HFFc6 (cell line): ENCODE results near the gene ATP6V1D. TPM values are rescaled to one million over a fixed set of nuclear protein-coding genes. Genes with fewer than 3 reads are reported as not detected.

ENCODE experiments used
- DNase-seq: peaks from one replicate; pipeline ENCODE4 v3.0.0-alpha.2; 2018
- H3K27ac Mint-ChIP-seq: 2 replicates; pipeline ENCODE4 v1.8.0; 2020; ENCODE audit warnings: mild to moderate bottlenecking, mixed read lengths
- H3K27me3 Mint-ChIP-seq: 2 replicates; pipeline ENCODE4 v1.8.0; 2021; ENCODE audit warnings: mild to moderate bottlenecking, moderate library complexity, mixed read lengths; ENCODE audit not compliant: insufficient read depth
- H3K36me3 Mint-ChIP-seq: 2 replicates; pipeline ENCODE4 v1.8.0; 2021; ENCODE audit warnings: low read depth, mixed read lengths
- H3K4me1 Mint-ChIP-seq: 2 replicates; pipeline ENCODE4 v1.8.0; 2020; ENCODE audit warnings: low read depth, mixed read lengths
- H3K4me3 Mint-ChIP-seq: 2 replicates; pipeline ENCODE4 v1.8.0; 2020; ENCODE audit warnings: mild to moderate bottlenecking, moderate library complexity, mixed read lengths
- H3K9me3 Mint-ChIP-seq: 2 replicates; pipeline ENCODE4 v1.8.0; 2020; ENCODE audit warnings: mild to moderate bottlenecking, mixed read lengths
- CTCF ChIP-seq: fragments of 200-600 bp; sonication (generic); IDR thresholded peaks from 2 replicates; pipeline ENCODE4 v1.5.0; 2021; ENCODE audit warnings: antibody characterized with exemption, mild to moderate bottlenecking
- total RNA-seq, 6 experiments: library from RNA; stranded (reverse); fragmentation: NEBNext Ultra II Directional; extraction: Animal tissue kit (Norgen Biotek cat#: 25700); gene quantifications; 2 replicates in 1 of 6; 3 replicates in 5 of 6; pipeline ENCODE4 v1.2.3, GENCODE V29; 2021

Gene ATP6V1D
- total RNA-seq, 6 experiments from 2014 or later = 135 to 167 (median 150) TPM

- Mint-ChIP-seq H3K4me3 (no peak overlapping the region), H3K27ac (no peak overlapping the region), H3K27me3 (peaks cover 3% of the 10 kb centered on the region), H3K9me3 (no peaks in the 10 kb centered on the region), H3K36me3 (peaks cover 4% of the 10 kb centered on the region; the same call in 1 of the 2 replicates), H3K4me1 (peaks cover 22% of the 10 kb centered on the region)
- TF ChIP-seq CTCF = no peak
- no peak for DNase-seq
Observed at GRCh38 chr14:67392123-67392522, 32.5 kb upstream of the ATP6V1D start.

GRCh38 chr14:67391268-67391667 lies 31.7 kb upstream of the ATP6V1D start:
- no peak overlapping the region for H3K27ac Mint-ChIP-seq
- H3K9me3 Mint-ChIP-seq = no peaks in the 10 kb centered on the region
- H3K4me1 Mint-ChIP-seq = peaks cover 23% of the 10 kb centered on the region
- H3K4me3 Mint-ChIP-seq = no peak overlapping the region
- peaks cover 4% of the 10 kb centered on the region; the same call in 1 of the 2 replicates for H3K36me3 Mint-ChIP-seq
- TF ChIP-seq CTCF = no peak
- no peak for DNase-seq
- H3K27me3 Mint-ChIP-seq = peaks cover 3% of the 10 kb centered on the region

GRCh38 chr14:67389811-67390534 lies 30.4 kb upstream of the ATP6V1D start:
- Mint-ChIP-seq H3K4me3 (no peak overlapping the region), H3K9me3 (no peaks in the 10 kb centered on the region), H3K27ac (no peak overlapping the region), H3K27me3 (peaks cover 3% of the 10 kb centered on the region), H3K36me3 (peaks cover 9% of the 10 kb centered on the region; the same call in 1 of the 2 replicates), H3K4me1 (peaks cover 27% of the 10 kb centered on the region)
- no peak for TF ChIP-seq CTCF
- DNase-seq = no peak

- no peak overlapping the region for H3K4me3 Mint-ChIP-seq
- peaks cover 27% of the 10 kb centered on the region for H3K4me1 Mint-ChIP-seq
- H3K27me3 Mint-ChIP-seq = peaks cover 3% of the 10 kb centered on the region
- H3K9me3 Mint-ChIP-seq = no peaks in the 10 kb centered on the region
- H3K27ac Mint-ChIP-seq = no peak overlapping the region; the same call in 1 of the 2 replicates
- peaks cover 11% of the 10 kb centered on the region; the same call in 1 of the 2 replicates for H3K36me3 Mint-ChIP-seq
- no peak for DNase-seq
- TF ChIP-seq CTCF = no peak
Observed at GRCh38 chr14:67389275-67389674, 29.7 kb upstream of the ATP6V1D start.

- H3K36me3 Mint-ChIP-seq = peaks cover 19% of the 10 kb centered on the region
Observed at GRCh38 chr14:67387195-67387594, 27.6 kb upstream of the ATP6V1D start.

More at GRCh38 chr14:67387195-67387594, 27.6 kb upstream of the ATP6V1D start:
- TF ChIP-seq CTCF = no peak
- peaks cover 27% of the 10 kb centered on the region for H3K4me1 Mint-ChIP-seq
- peaks cover 3% of the 10 kb centered on the region for H3K27me3 Mint-ChIP-seq
- peak; percentile 33 for DNase-seq
- H3K9me3 Mint-ChIP-seq = no peaks in the 10 kb centered on the region
- H3K27ac Mint-ChIP-seq = peak overlapping the region; percentile 66
- no peak overlapping the region for H3K4me3 Mint-ChIP-seq
